Stimulated activated CD8-positive, alpha-beta memory T cell treated with anti-CD3 and anti-CD28 coated beads, Interleukin-7, amount 100 ng/mL, for 24 hours (primary cell): ENCODE data around the gene CHURC1.

ENCODE experiments used
- DNase-seq: peaks from one replicate; pipeline ENCODE4 v3.0.0-alpha.2; 2020; ENCODE audit warnings: low read depth

Gene CHURC1

GRCh38 chr14:64938972-64939816 is 24.9 kb downstream of the CHURC1 start:
- DNase-seq: no peak

- DNase-seq: no peak
Measured at GRCh38 chr14:64939817-64940190, 25.5 kb downstream of the CHURC1 start.

GRCh38 chr14:64940336-64940910 is 26.2 kb downstream of the CHURC1 start:
- no peak for DNase-seq

DNA sequence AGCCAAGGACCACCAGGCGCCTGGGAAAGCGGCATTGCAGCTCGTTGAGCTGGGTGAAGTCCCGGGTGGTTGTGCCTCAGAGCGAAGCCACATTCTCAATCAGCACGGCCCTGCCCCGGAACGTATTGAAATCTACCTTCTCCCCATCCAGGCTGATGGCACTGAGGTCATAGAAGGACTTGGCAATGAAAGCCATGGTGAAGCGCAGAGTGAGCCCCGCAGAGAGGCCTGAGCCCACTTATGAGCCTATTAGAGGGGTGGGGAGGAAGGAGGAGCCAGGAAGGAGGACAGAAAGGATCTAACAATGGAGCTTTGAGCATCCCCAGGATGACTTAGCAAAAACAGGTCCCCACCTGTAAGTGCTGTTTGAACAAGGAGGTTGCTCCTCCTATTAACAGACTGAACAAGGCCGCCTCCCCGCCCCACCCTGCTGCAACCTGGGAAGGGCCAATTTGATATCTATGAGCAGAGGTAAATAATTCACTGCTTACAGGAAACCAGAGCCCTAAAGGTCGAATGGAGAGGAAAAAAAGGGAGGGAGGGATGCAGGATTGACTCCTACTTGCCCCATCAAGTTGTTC is 28.4 kb downstream of the CHURC1 start, which contains the start of gene GPX2:
Gene GPX2, minus strand, starts transcription at position 215 of the 581 bp plus-strand sequence. Its CDS starts 19 bp downstream, at position 196.
- no peak for DNase-seq

GRCh38 chr14:64943556-64943955 is 29.3 kb downstream of the CHURC1 start:
- no peak for DNase-seq

- DNase-seq: no peak
Measured at GRCh38 chr14:64944041-64944440, 29.8 kb downstream of the CHURC1 start.

GRCh38 chr14:64944861-64945260 is 30.6 kb downstream of the CHURC1 start:
- DNase-seq: no peak

- DNase-seq: no peak
Measured at GRCh38 chr14:64945431-64946178, 31.4 kb downstream of the CHURC1 start.

DNA sequence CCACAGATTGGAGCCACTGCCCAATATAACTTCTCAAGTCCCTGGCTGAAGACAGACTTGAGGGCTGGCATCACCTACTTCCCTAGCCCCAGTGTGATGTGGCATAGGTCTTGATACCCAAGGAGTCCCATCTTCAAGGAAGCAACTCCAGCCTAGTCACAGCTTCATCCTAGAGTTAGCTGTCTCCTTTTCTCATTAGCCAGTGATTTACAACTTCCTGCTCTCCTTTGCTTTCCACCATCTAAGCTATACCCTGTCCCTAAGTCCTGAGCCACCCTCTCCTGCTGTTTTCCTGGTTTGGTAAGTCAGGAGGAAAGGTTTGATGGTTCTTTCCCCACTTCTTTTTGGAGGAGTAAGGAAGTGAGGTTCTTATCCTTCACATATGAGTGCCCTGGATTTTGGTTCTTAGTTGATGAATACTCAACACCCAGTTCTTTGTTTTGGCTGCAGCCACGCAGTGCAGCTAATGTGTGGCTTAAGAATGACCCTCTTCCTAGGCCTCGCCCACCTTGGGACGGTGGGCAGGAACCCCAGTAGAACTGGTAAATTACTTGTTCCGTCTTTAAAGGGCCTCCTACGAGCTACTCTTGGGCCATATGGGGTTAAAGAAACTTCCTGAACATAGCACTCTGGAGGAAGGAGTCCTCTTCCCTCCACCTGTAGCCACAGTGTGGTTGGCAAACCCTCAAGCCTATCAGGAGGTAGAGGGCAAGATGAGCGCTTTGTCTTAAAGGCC is 32.2 kb downstream of the CHURC1 start:
- DNase-seq: no peak

GRCh38 chr14:64947710-64948611 is 33.7 kb downstream of the CHURC1 start:
- DNase-seq: no peak

GRCh38 chr14:64948612-64949210 is 34.5 kb downstream of the CHURC1 start:
- no peak for DNase-seq

GRCh38 chr14:64950889-64951288 is 36.6 kb downstream of the CHURC1 start:
- no peak for DNase-seq

- no peak for DNase-seq
Measured at GRCh38 chr14:64951291-64951690, 37.0 kb downstream of the CHURC1 start.

GRCh38 chr14:64951724-64952123 is 37.5 kb downstream of the CHURC1 start:
- DNase-seq: no peak

- no peak for DNase-seq
Measured at GRCh38 chr14:64952598-64953309, 38.5 kb downstream of the CHURC1 start.

DNA sequence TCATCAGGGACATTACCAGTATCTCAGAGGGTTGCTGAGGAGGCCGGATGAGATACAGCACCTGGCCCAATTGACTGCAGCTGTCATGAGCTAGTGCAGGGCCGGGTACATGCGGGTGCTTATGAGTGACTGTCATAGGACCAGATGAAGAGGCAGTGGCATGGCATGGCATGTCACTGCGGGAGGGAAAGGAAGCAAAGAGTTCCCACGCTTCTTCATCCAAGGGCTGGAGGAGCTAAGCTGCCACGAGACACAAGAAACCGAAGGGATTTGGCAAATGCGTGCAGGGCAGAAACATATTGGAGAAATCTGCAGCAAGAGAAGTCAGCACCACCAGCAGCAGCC is 39.0 kb downstream of the CHURC1 start:
- no peak for DNase-seq

DNA sequence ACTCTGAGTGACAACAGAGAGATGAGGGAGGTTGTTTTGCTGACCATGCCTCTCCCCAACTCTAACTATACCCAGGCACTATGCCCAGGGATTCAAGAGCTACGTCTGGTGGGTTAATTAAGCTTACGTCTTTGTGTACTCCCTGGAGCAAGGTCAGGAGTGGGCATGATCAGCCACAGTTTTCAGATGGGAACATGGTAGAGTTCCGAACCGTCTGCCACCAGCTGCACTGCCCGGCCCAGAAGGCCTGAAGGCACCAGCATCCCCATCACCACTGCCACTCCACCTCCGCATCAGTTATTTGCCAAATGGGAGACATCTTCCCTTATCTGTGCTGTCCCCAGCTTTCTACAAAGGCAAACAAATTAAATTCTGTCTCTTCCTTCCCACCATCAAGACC is 39.4 kb downstream of the CHURC1 start:
- DNase-seq: no peak

GRCh38 chr14:64954491-64955240 is 40.4 kb downstream of the CHURC1 start:
- no peak for DNase-seq

DNA sequence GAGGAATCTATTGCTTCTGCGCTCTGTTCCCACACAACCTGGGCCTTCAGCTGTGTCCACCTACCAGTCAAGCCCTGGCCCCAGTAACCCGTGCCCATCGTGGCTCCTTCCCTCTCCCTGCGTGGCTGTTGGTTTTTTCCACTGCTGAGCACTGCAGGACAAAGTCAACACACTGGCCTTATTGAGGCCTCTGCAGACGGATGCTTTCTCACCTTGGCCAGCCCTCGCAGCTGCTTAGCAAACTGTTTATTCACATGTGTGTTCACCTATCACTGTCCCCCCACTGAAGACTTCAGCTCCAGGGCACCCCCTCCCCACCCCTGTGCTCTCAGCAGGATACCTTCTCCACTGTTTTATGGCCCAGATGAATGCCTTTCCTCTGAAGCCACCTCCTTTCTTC is 41.0 kb downstream of the CHURC1 start:
- no peak for DNase-seq
